Activated CD4-positive, alpha-beta memory T cell treated with anti-CD3 and anti-CD28 coated beads for 36 hours (primary cell): ENCODE data around the gene PRAMEF33. TPM values are rescaled to one million over a fixed set of nuclear protein-coding genes. Genes with fewer than 3 reads are reported as not detected.
"Not testable (repeated sequence)": the region's sequence is repeated elsewhere in the genome, so short reads cannot be mapped to it uniquely, and the experiment has no call there.

ENCODE experiments used
- CTCF ChIA-PET: fragments of 350-600 bp; sonication (Branson Sonifier 250); formaldehyde crosslinking; loops from one replicate; lab custom pipeline; 2021; ENCODE audit warnings: antibody characterized with exemption, inconsistent platforms; lab: Charles Lee
- POLR2A ChIA-PET: fragments of 350-600 bp; sonication (Branson Sonifier 250); formaldehyde crosslinking; loops from one replicate; lab custom pipeline; 2021; ENCODE audit warnings: antibody characterized with exemption; lab: Charles Lee
- DNase-seq: peaks from one replicate; pipeline ENCODE4 v3.0.0-alpha.2; 2020
- H3K27ac Mint-ChIP-seq: one replicate; pipeline ENCODE4 v1.8.0; 2021; ENCODE audit warnings: mixed read lengths
- H3K27me3 Mint-ChIP-seq: one replicate; pipeline ENCODE4 v1.8.0; 2021; ENCODE audit warnings: mixed read lengths
- H3K36me3 Mint-ChIP-seq: one replicate; pipeline ENCODE4 v1.8.0; 2021; ENCODE audit warnings: mixed read lengths
- H3K4me1 Mint-ChIP-seq: one replicate; pipeline ENCODE4 v1.8.0; 2021; ENCODE audit warnings: low read depth, mixed read lengths
- H3K4me3 Mint-ChIP-seq: one replicate; pipeline ENCODE4 v1.8.0; 2021; ENCODE audit warnings: mild to moderate bottlenecking, mixed read lengths
- H3K9me3 Mint-ChIP-seq: one replicate; pipeline ENCODE4 v1.8.0; 2021; ENCODE audit warnings: mixed read lengths
- intact Hi-C: fragments of 100-400 bp; cut with micrococcal nuclease; formaldehyde crosslinking; loops from one replicate; pipeline ENCODE4 v1.15.1; 2023
- total RNA-seq, 2 experiments: library from RNA; stranded (reverse); gene quantifications; one replicate each; pipeline ENCODE4 v1.2.3, GENCODE V29; 2021

Gene PRAMEF33, protein sequence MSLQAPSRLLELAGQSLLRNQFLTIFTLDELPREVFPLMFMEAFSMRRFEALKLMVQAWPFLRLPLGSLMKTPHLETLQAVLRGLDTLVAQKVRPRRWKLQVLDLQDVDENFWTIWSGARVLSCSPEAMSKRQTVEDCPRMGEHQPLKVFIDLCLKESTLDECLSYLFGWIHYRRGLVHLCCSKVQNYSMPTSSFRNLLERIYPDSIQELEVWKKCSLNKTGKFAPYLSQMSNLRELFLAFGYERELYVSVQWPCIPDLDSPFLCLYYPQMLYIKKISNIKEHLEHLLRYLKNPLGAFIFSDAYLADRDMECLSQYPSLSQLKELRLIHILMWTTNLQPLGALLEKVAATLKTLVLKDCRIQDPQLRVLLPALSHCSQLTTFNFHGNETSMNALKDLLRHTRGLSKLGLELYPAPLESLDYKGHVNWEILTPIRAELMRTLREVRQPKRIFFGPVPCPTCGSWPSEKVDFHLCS
- total RNA-seq, result not detected

DNA sequence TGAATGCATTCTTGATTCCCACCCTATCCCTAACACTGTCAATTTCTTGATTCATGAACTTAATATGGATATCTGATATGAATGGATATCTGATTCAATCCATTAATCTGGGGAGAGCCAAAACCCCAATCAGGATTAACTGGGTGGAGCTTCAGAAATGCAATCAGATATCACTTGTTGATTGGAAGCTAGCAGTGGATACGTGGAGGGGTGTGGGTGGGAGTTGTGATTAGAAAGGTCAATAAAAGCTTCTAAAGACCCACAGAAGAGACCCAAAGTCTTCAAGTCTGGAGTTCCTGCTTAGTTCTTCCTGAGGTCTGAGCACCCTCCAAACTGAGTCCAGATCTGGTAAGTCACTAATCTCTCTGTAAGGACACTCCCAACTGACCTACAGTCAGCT lies at the start of gene PRAMEF33:
TSS of gene PRAMEF33 (plus strand) at position 301 of the 400 bp plus-strand sequence. CDS start 2,416 bp downstream, outside the sequence.
- H3K27ac Mint-ChIP-seq, H3K4me1 Mint-ChIP-seq, H3K27me3 Mint-ChIP-seq, intact Hi-C loops, H3K9me3 Mint-ChIP-seq, H3K4me3 Mint-ChIP-seq, CTCF ChIA-PET, DNase-seq, H3K36me3 Mint-ChIP-seq, POLR2A ChIA-PET: not testable (repeated sequence)

- H3K27ac Mint-ChIP-seq, CTCF ChIA-PET, DNase-seq, H3K27me3 Mint-ChIP-seq, intact Hi-C loops, H3K4me3 Mint-ChIP-seq, H3K9me3 Mint-ChIP-seq, H3K4me1 Mint-ChIP-seq, POLR2A ChIA-PET, H3K36me3 Mint-ChIP-seq: not testable (repeated sequence)
Measured at GRCh38 chr1:13253898-13254297, 49.4 kb upstream of the PRAMEF33 start, which contains the start of gene PRAMEF5. Gene PRAMEF5 (plus strand): TSS chr1:13254198. CDS start chr1:13259269, 5,071 bp downstream.

GRCh38 chr1:13265124-13265523 lies 38.2 kb upstream of the PRAMEF33 start:
- H3K4me1 Mint-ChIP-seq, H3K27me3 Mint-ChIP-seq, POLR2A ChIA-PET, DNase-seq, CTCF ChIA-PET, H3K4me3 Mint-ChIP-seq, H3K9me3 Mint-ChIP-seq, intact Hi-C loops, H3K27ac Mint-ChIP-seq, H3K36me3 Mint-ChIP-seq: not testable (repeated sequence)

- H3K27ac Mint-ChIP-seq, CTCF ChIA-PET: not testable (repeated sequence)
Measured at GRCh38 chr1:13277016-13277415, 26.3 kb upstream of the PRAMEF33 start.

DNA sequence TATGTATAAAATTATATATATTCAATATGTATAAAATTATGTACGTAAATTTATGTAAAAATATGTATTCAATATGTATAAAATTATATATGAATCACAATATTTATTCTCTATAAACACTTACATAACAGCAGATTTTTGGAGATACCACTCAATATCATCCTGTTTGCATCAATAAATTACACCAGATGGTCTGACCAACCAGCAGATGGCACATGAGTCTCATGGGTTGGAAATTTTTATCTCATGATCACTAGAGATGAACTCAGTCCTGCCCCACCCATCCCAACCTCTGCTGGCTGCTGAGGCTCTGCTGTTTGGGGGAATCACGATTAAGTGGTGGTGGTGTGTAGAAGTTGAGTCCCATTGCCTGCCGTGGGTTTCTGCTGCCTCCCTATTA lies 23.7 kb upstream of the PRAMEF33 start:
- intact Hi-C loops, H3K36me3 Mint-ChIP-seq, CTCF ChIA-PET, H3K9me3 Mint-ChIP-seq, DNase-seq, H3K4me3 Mint-ChIP-seq, H3K4me1 Mint-ChIP-seq, H3K27me3 Mint-ChIP-seq, POLR2A ChIA-PET, H3K27ac Mint-ChIP-seq: not testable (repeated sequence)

More at GRCh38 chr1:13277016-13277415, 26.3 kb upstream of the PRAMEF33 start:
- POLR2A ChIA-PET, H3K4me1 Mint-ChIP-seq, H3K9me3 Mint-ChIP-seq, H3K4me3 Mint-ChIP-seq, DNase-seq, H3K36me3 Mint-ChIP-seq, intact Hi-C loops, H3K27me3 Mint-ChIP-seq: not testable (repeated sequence)

DNA sequence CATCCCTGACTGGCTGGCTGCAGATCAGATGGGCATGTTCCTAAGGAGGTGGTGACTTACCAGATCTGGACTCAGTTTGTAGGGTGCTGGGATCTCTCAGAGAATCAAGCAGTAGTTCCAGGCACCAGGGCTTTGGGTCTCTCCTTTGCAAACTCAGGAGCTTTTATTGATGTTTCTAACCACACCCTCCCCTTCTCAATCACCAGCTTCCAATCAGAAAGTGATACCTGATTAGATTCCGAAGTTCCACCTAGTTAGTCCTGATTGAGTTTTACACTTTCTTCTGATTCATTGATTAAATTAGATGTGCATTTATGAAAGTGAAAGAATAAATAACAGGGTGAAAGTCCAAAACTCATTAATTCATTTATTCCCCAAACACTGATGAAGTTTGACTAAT lies 18.3 kb upstream of the PRAMEF33 start, which contains the start of gene PRAMEF8:
TSS of gene PRAMEF8 (minus strand) at position 101 of the 400 bp plus-strand sequence. CDS start 1,046 bp downstream, outside the sequence.
- intact Hi-C loops, H3K4me3 Mint-ChIP-seq, H3K27ac Mint-ChIP-seq, H3K4me1 Mint-ChIP-seq, H3K27me3 Mint-ChIP-seq, H3K9me3 Mint-ChIP-seq, CTCF ChIA-PET, H3K36me3 Mint-ChIP-seq, POLR2A ChIA-PET, DNase-seq: not testable (repeated sequence)

GRCh38 chr1:13289030-13289429 lies 14.3 kb upstream of the PRAMEF33 start:
- CTCF ChIA-PET, intact Hi-C loops, DNase-seq, H3K4me1 Mint-ChIP-seq, H3K36me3 Mint-ChIP-seq, POLR2A ChIA-PET, H3K27me3 Mint-ChIP-seq, H3K9me3 Mint-ChIP-seq, H3K27ac Mint-ChIP-seq, H3K4me3 Mint-ChIP-seq: not testable (repeated sequence)

- H3K27me3 Mint-ChIP-seq, POLR2A ChIA-PET, DNase-seq, H3K9me3 Mint-ChIP-seq, H3K4me1 Mint-ChIP-seq, H3K4me3 Mint-ChIP-seq, CTCF ChIA-PET, intact Hi-C loops, H3K27ac Mint-ChIP-seq, H3K36me3 Mint-ChIP-seq: not testable (repeated sequence)
Measured at GRCh38 chr1:13297216-13297931, 6.0 kb upstream of the PRAMEF33 start.

- DNase-seq, H3K27ac Mint-ChIP-seq, H3K4me3 Mint-ChIP-seq, H3K9me3 Mint-ChIP-seq, H3K4me1 Mint-ChIP-seq, H3K27me3 Mint-ChIP-seq, POLR2A ChIA-PET, H3K36me3 Mint-ChIP-seq, intact Hi-C loops, CTCF ChIA-PET: not testable (repeated sequence)
Measured at GRCh38 chr1:13298699-13299098, 4.6 kb upstream of the PRAMEF33 start.

- H3K27me3 Mint-ChIP-seq, POLR2A ChIA-PET, intact Hi-C loops, H3K9me3 Mint-ChIP-seq, H3K4me1 Mint-ChIP-seq, CTCF ChIA-PET, DNase-seq, H3K27ac Mint-ChIP-seq, H3K4me3 Mint-ChIP-seq, H3K36me3 Mint-ChIP-seq: not testable (repeated sequence)
Measured at GRCh38 chr1:13302197-13302596, 1.1 kb upstream of the PRAMEF33 start.

DNA sequence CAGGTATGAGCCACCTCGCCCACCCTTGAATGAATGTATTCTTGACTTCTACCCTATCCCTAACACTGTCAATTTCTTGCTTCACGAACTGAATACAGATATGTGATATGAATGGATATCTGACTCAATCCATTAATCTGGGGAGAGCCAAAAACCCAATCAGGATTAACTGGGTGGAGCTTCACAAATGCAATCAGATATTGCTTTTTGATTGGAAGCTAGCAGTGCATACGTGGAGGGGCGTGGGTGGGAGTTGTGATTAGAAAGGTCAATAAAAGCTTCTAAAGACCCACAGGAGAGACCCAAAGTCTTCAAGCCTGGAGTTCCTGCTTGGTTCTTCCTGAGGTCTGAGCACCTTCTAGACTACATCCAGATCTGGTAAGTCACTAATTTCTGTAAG lies 11.9 kb downstream of the PRAMEF33 start, which contains the start of gene PRAMEF15:
TSS of gene PRAMEF15 (plus strand) at position 301 of the 400 bp plus-strand sequence. CDS start 2,827 bp downstream, outside the sequence.
- DNase-seq, intact Hi-C loops, H3K27ac Mint-ChIP-seq, H3K27me3 Mint-ChIP-seq, CTCF ChIA-PET, H3K9me3 Mint-ChIP-seq, POLR2A ChIA-PET, H3K36me3 Mint-ChIP-seq, H3K4me1 Mint-ChIP-seq, H3K4me3 Mint-ChIP-seq: not testable (repeated sequence)

DNA sequence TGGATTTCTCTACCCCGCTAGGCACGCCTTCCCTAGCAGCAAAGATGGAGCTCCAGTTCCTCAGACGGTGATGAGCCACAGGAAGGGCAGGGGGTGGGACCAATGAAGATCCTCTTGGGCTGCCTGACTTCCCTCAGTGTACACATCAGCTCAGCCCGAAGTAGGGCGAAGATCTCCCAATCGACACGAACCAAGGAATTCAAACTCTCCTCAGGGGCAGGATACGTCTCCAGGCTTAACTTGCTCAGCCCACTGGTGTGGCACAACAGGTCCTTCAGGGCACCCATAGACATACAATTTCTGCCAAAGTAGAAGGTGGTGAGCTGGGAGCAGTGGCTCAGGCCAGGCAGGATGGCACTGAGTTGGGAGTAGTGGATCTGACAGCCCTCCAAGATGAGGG lies 39.2 kb downstream of the PRAMEF33 start:
- POLR2A ChIA-PET, H3K27ac Mint-ChIP-seq, H3K4me3 Mint-ChIP-seq, DNase-seq, H3K27me3 Mint-ChIP-seq, H3K9me3 Mint-ChIP-seq, H3K36me3 Mint-ChIP-seq, CTCF ChIA-PET, H3K4me1 Mint-ChIP-seq, intact Hi-C loops: not testable (repeated sequence)
